Progenitor cell of endocrine pancreas (in vitro differentiated cells): ENCODE data around the gene ECI1. TPM values are rescaled to one million over a fixed set of nuclear protein-coding genes. Genes with fewer than 3 reads are reported as not detected.

Experiments used
- DNase-seq: peaks from one replicate; pipeline ENCODE4 v3.0.0; 2021; ENCODE audit warnings: low spot score; ENCODE audit not compliant: unreplicated experiment
- H3K27ac Mint-ChIP-seq: 2 replicates; pipeline ENCODE4 v1.8.0; 2021; ENCODE audit warnings: mild to moderate bottlenecking, moderate library complexity, mixed read lengths
- H3K27me3 Mint-ChIP-seq: 2 replicates; pipeline ENCODE4 v1.8.0; 2021; ENCODE audit warnings: mixed read lengths
- H3K36me3 Mint-ChIP-seq: 2 replicates; pipeline ENCODE4 v1.8.0; 2022; ENCODE audit warnings: mixed read lengths; ENCODE audit not compliant: insufficient read depth
- H3K4me1 Mint-ChIP-seq: 2 replicates; pipeline ENCODE4 v1.8.0; 2021; ENCODE audit warnings: low read depth, mixed read lengths
- H3K4me3 Mint-ChIP-seq: 2 replicates; pipeline ENCODE4 v1.8.0; 2021; ENCODE audit warnings: low read depth, mild to moderate bottlenecking, moderate library complexity, mixed read lengths
- H3K9me3 Mint-ChIP-seq: 2 replicates; pipeline ENCODE4 v1.8.0; 2021; ENCODE audit warnings: low read depth, mixed read lengths
- CTCF ChIP-seq: fragments of 200-600 bp; sonication (generic); IDR thresholded peaks from one replicate; pipeline ENCODE4 v1.5.0; 2021; ENCODE audit warnings: antibody characterized with exemption, mild to moderate bottlenecking; ENCODE audit not compliant: unreplicated experiment
- total RNA-seq: library from RNA; stranded (reverse); gene quantifications from 2 replicates; pipeline ENCODE4 v1.2.1, GENCODE V29; 2021

Gene ECI1
- total RNA-seq, 1 donor from 2014 or later = 72.6 TPM

GRCh38 chr16:2231016-2231931, 20.1 kb downstream of the ECI1 start:
- Mint-ChIP-seq H3K27me3 (peaks cover 3% of the 10 kb centered on the region), H3K4me3 (no peak overlapping the region), H3K4me1 (no peaks in the 10 kb centered on the region), H3K27ac (no peak overlapping the region), H3K9me3 (no peaks in the 10 kb centered on the region), H3K36me3 (peaks cover 6% of the 10 kb centered on the region)
- no peak for TF ChIP-seq CTCF
- no peak for DNase-seq

GRCh38 chr16:2230376-2230775, 21.0 kb downstream of the ECI1 start:
- DNase-seq = no peak
- Mint-ChIP-seq H3K27ac (no peak overlapping the region), H3K4me3 (no peak overlapping the region), H3K36me3 (peaks cover 5% of the 10 kb centered on the region), H3K9me3 (no peaks in the 10 kb centered on the region), H3K27me3 (peaks cover 1% of the 10 kb centered on the region), H3K4me1 (no peaks in the 10 kb centered on the region)
- no peak for TF ChIP-seq CTCF

- Mint-ChIP-seq H3K4me1 (no peaks in the 10 kb centered on the region), H3K27ac (no peak overlapping the region), H3K27me3 (no peaks in the 10 kb centered on the region), H3K36me3 (peaks cover 1% of the 10 kb centered on the region), H3K4me3 (no peak overlapping the region), H3K9me3 (no peaks in the 10 kb centered on the region)
- no peak for TF ChIP-seq CTCF
- DNase-seq = no peak
These were observed 21.6 kb downstream of the ECI1 start for GRCh38 chr16:2229632-2230250.

GRCh38 chr16:2229091-2229490, 22.3 kb downstream of the ECI1 start:
- H3K4me3 Mint-ChIP-seq = no peak overlapping the region
- no peak for DNase-seq
- no peaks in the 10 kb centered on the region for H3K9me3 Mint-ChIP-seq
- TF ChIP-seq CTCF = no peak
- peaks cover 1% of the 10 kb centered on the region for H3K36me3 Mint-ChIP-seq
- no peak overlapping the region for H3K27ac Mint-ChIP-seq
- H3K4me1 Mint-ChIP-seq = peaks cover 4% of the 10 kb centered on the region
- no peaks in the 10 kb centered on the region for H3K27me3 Mint-ChIP-seq

- DNase-seq = no peak
- no peaks in the 10 kb centered on the region for H3K27me3 Mint-ChIP-seq
- no peaks in the 10 kb centered on the region for H3K36me3 Mint-ChIP-seq
- H3K4me3 Mint-ChIP-seq = no peak overlapping the region
- TF ChIP-seq CTCF = no peak
- H3K27ac Mint-ChIP-seq = no peak overlapping the region
- peaks cover 4% of the 10 kb centered on the region for H3K4me1 Mint-ChIP-seq
- H3K9me3 Mint-ChIP-seq = no peaks in the 10 kb centered on the region
These were observed 23.1 kb downstream of the ECI1 start for GRCh38 chr16:2228161-2228824.
